Measurements from ENCODE around the gene FURIN. TPM values are rescaled to one million over a fixed set of nuclear protein-coding genes. Genes with fewer than 3 reads are reported as not detected.

Gene FURIN
- total and polyA plus RNA-seq, 2 of the 8 experiments (the other 6 are each of a cell fraction or from before 2014, with no cell fraction given): 15.8 to 32.1 TPM

GRCh38 chr15:90863987-90864386 is 4.4 kb upstream of the FURIN start (continued):
- TF ChIP-seq RBBP5 (IDR thresholded peaks at IDR 0.05; ENCODE audit: borderline replicate concordance, low read depth, low read length) (no peak), SP1 (IDR thresholded peaks at IDR 0.05; ENCODE audit: low read depth, low read length) (no peak), CEBPB (IDR thresholded peaks at IDR 0.05; ENCODE audit: low read depth, low read length) (no peak), MAFK (IDR thresholded peaks at IDR 0.05; ENCODE audit: low read depth, low read length) (no peak), CHD7 (IDR thresholded peaks at IDR 0.05; ENCODE audit: insufficient replicate concordance, low read length) (no peak), KDM5A (IDR thresholded peaks at IDR 0.05; ENCODE audit: low read length) (no peak), TBP (IDR thresholded peaks at IDR 0.05; ENCODE audit: low read depth, low read length) (no peak), EZH2 (IDR thresholded peaks at IDR 0.05; ENCODE audit: low read depth, low read length, severe bottlenecking) (no peak)

All from H1 (cell line).